H1 (cell line): ENCODE measurements around the gene TMEM72. TPM values are rescaled to one million over a fixed set of nuclear protein-coding genes. Genes with fewer than 3 reads are reported as not detected.

ENCODE experiments used
- E2F6 ChIP-seq: IDR thresholded peaks from 2 replicates; pipeline ENCODE4 v1.6.1; 2012; ENCODE audit warnings: inconsistent platforms
- FOSL1 ChIP-seq: IDR thresholded peaks from 2 replicates; pipeline ENCODE4 v1.6.1; 2011; ENCODE audit warnings: mild to moderate bottlenecking, low read depth, low read length, moderate library complexity; ENCODE audit not compliant: insufficient read depth
- JUN ChIP-seq: IDR thresholded peaks from 2 replicates; pipeline ENCODE4 v1.6.1; 2011; ENCODE audit warnings: low read depth, mild to moderate bottlenecking, improper control_type of control experiment, low read length
- PHF8 ChIP-seq: fragments of 200-600 bp; sonication (generic); conservative IDR thresholded peaks from 2 replicates; pipeline ENCODE4 v1.7.1; 2012; ENCODE audit warnings: low read depth, mild to moderate bottlenecking, inconsistent platforms, low read length, moderate library complexity
- TEAD4 ChIP-seq: IDR thresholded peaks from 2 replicates; pipeline ENCODE4 v1.6.1; 2012; ENCODE audit warnings: low read depth, low read length, inconsistent platforms, mixed read lengths
- USF2 ChIP-seq: IDR thresholded peaks from 2 replicates; pipeline ENCODE4 v1.6.1; 2011; ENCODE audit warnings: low read length, improper control_type of control experiment
- YY1 ChIP-seq: IDR thresholded peaks from 2 replicates; pipeline ENCODE4 v1.6.1; 2011; ENCODE audit warnings: low read depth, mild to moderate bottlenecking, low read length
- polyA plus RNA-seq, 7 experiments: library from polyadenylated mRNA; depleted of rRNA in 3 of 7; stranded (reverse) in 5 of 7; unstranded in 2 of 7; fragments of >200 nt in 5 of 7; fragments of 200-250 nt in 2 of 7; gene quantifications; 1 replicate in 5 of 7; 2 replicates in 1 of 7; 4 replicates in 1 of 7; pipeline versions ENCODE4 v1.2.1 to v1.2.3, GENCODE V29; 2011 to 2013; ENCODE audit warnings: missing spikeins in 2 of 7, mixed read lengths in 2 of 7
- total RNA-seq: library from RNA; stranded (reverse); fragmentation: NEBNext Ultra II Directional; extraction: Animal tissue kit (Norgen Biotek cat#: 25700); gene quantifications from 2 replicates; pipeline ENCODE4 v1.2.1, GENCODE V29; 2021

The TMEM72 gene
- total and polyA plus RNA-seq, 2 of the 8 experiments (the other 6 are each of a cell fraction or from before 2014, with no cell fraction given): not detected

- no peak for TF ChIP-seq JUN
- peak; percentile 83 for TF ChIP-seq E2F6
- TF ChIP-seq YY1: peak; percentile 45; the same call in 1 of the 2 replicates
- TF ChIP-seq PHF8: peak; percentile 46
- no peak for TF ChIP-seq FOSL1
- no peak for TF ChIP-seq TEAD4
- peak; percentile 85 for TF ChIP-seq USF2
Measured at GRCh38 chr10:44864637-44865288, 46.4 kb upstream of the TMEM72 start (continued).
